SK-N-DZ (cell line): ENCODE data around the gene TYROBP.

Experiments used
- small RNA-seq, 2 experiments: library from RNA; depleted of rRNA; stranded (forward); fragments of <200 nt; gene quantifications; one replicate each; pipeline ENCODE3, GENCODE V24; 2014

The TYROBP gene

Small RNAs within 50 kb of the gene (small RNA-seq; reads per million reads assigned to genes)
- gene AF038458.1 (0 to 0.04 reads per million in 2 experiments), gene RN7SL402P (0 to 0.04 reads per million in 2 experiments)
